HG03342 (cell line): Measurements from ENCODE around the gene MS4A18.
"Not testable (repeated sequence)": the region's sequence is repeated elsewhere in the genome, so short reads cannot be mapped to it uniquely, and the experiment has no call there.

Experiments used
- ATAC-seq: cut with Tn5 transposase; IDR thresholded peaks from one replicate; pipeline ENCODE4 v1.9.1; 2021; ENCODE audit warnings: mild to moderate bottlenecking, moderate library complexity; ENCODE audit not compliant: unreplicated experiment

Gene MS4A18

DNA sequence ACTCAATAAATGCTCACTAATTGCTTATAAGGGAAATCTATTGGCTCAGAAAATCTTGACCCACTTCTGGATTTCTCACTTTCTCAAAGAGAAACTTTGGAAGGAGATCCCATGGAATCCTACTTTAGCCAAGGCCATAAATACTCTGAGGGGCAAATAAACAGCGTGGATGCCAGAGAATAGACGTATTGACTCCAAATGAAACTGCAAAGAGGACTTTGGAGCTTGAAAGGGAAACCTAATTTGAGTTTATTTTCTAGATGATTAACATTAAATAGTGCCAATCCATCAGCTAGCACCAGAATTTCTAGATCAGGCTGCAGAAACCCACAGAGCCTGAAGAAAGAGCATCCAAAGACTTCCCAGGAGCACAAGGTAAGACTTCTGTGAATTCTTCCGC, at the start of gene MS4A18:
TSS of gene MS4A18 (plus strand) at position 301 of the 400 bp plus-strand sequence.
- ATAC-seq, result no peak

DNA sequence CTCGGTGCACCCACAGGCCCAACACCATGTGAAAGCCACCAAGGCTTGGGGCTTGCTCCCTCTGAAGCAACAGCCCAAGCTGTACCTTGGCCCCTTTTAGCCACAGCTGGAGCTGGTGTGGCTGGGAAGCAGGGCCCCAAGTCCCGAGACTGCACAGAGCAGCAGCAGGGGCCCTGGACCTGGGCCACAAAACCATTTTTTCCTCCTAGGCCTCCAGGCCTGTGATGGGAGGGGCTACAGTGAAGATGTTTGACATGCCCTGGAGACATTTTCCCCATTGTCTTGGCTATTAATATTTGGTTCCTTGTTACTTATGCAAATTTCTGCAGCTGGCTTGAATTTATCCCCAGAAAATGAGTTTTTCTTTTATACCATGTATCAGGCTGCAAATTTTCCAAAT, 46.3 kb upstream of the MS4A18 start:
- ATAC-seq, result not testable (repeated sequence)

DNA sequence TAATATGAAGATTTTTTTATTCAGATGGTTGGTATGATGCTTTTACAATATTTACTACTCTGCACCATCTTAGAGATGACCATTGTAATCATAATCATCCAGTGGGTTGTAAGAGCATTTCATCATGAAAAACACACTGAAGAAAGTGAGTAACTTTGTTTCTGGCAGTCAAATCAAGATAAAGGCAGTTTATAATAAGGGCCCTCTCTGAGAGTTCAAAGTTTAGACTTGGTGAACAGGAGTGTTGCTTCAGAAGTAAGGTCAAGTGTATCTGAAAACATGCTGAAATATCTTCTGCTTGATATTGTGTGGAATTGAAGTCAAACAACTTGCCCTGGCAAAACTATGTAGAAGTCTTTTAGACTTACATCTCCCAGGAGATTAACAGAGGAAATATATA, 44.6 kb upstream of the MS4A18 start:
- no peak for ATAC-seq

DNA sequence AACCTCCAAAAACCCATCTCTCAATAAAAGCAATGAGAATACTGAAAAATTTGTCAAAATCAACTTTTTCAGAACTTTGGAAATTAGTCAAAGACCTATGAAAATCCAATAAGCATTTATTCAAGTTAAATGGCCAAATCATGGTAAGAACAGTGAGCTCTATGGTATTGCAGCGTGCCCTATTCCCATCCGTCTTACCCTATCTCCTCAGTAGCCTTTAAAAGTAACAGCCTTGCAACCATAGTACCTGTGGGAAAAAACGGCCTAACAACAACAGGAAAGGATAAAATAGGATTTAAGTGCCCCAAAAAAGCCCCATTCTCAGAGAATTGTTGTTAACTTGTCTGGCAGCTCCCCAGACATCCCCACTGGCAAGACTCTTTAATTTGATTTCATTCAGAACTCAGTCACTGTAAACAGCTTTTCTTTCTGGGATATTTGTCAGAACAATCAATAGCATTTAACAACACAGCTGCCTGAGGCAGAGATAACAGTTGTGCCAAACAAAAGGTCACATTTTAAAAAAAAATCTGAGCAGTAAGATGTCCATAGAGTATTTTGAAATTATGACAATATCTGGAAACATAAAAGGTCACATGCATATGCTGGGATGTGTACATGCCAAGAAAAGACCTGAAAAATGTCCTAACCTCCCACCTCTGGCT, 43.9 kb upstream of the MS4A18 start:
- ATAC-seq, result no peak

DNA sequence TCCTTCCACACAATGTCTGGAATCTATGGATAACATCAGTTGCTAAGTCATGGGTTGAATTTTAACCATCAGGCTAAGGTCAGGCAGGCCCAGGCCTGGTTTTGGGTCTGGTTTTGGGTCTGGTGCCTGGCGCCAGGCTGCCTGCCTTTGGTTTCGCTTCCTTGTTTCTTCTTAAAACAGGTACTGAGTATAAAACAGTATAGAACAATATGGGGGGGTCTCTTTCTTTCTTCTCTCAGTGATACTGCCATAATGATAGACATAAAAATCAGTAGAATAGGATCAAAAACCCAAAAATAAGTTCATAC, 40.0 kb upstream of the MS4A18 start:
- ATAC-seq, result not testable (repeated sequence)

DNA sequence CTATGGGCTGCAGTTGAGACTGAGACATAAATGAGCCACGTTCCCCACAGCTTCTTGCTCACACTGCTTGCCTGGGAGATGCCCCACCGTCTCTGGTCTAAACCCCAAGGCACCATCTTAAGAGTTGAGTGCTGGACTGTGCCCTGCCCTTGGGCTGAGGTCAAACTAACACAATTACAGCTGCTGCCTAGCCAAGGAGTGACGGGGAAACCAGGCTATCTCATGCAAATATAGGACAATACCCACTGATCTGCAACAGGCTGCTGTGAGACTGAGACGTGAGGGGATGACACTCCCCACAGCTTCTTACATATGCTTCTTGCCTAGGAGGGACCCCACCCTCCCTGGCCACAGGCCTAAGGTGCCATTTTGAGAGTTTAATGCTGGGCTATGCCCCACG, 32.9 kb upstream of the MS4A18 start:
- ATAC-seq, result no peak

DNA sequence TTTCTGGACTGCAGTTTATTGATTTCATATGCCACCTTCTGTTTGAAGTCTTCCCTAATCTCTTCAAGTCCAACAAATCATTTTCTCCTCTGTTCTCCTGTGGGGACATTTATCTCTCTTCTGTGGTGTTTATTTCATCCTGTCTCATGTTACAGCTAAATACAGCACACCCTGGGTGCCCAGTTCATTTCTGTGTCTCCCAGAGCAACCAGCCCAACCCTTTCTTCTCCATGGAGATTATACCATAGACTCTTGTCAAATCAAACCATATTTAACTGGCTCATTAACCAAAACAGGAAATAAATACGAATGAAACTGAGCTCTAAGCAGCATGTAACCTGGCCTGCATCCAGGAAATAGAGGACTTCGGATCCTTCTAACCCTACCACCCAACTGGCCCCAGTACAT, 25.2 kb upstream of the MS4A18 start, which contains the start of gene MS4A8:
TSS of gene MS4A8 (plus strand) at position 329 of the 408 bp plus-strand sequence. CDS start 1,249 bp downstream, outside the sequence.
- ATAC-seq, result no peak

DNA sequence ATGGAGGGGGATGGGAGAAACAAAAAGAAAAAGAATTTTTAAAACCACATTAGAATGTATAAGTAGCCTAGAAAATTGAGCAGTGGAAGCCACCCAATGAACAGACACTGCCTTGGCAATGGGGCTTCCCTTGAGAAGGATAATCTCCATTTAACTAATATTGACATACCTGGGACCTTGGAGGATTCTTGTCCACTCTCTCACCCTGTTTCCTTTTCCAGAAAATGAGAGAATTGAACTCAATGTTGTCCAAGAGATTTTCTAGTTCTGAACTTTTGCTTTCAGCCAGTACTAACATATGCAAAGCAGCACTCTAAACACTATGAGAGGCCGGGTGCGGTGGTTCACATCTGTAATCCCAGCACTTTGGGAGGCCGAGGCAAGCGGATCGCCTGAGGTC, 24.6 kb upstream of the MS4A18 start:
- ATAC-seq, result no peak

DNA sequence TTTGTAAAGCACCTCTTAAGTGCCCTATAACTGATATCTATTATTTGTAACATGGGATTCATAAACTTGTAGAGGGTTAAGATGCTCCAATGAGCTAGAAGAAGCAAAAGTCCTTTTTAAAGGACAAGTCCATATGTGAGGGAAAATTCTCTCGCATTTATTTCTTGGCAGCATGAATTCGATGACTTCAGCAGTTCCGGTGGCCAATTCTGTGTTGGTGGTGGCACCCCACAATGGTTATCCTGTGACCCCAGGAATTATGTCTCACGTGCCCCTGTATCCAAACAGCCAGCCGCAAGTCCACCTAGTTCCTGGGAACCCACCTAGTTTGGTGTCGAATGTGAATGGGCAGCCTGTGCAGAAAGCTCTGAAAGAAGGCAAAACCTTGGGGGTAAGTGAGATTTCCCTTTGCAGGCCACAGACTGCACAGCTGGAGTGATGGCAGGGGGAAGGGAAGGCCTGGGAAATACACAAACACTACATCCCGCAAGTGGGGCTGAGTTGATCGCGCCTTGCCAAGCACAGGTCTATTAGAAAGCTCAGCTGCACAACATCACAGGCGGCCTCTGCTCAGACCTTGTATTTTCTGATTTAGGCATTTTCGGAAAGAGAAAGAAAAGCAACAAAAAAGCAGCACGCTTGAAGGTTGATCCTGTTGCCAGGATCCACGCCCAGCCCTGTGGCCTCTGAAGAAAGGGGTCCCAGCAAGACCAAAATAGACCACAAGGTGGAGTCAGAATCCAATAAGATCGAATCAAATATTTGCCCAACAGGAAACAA, 23.6 kb upstream of the MS4A18 start:
- no peak for ATAC-seq

DNA sequence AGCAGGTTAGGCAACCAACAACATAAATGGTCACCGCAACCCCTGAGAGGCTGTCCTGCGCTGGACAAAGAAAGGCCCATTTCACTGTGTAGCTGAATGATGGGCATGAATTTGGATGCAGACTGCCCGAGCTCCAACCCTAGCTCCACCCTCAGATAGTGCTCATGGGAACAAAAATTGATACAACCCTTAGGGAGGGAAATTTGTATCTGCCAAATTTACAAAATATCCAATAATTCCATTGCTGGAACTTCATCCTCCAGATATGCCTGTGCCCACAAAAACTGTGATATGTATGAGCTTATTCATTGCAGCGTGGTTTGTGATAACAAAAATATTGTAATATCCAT, 23.1 kb upstream of the MS4A18 start:
- no peak for ATAC-seq

DNA sequence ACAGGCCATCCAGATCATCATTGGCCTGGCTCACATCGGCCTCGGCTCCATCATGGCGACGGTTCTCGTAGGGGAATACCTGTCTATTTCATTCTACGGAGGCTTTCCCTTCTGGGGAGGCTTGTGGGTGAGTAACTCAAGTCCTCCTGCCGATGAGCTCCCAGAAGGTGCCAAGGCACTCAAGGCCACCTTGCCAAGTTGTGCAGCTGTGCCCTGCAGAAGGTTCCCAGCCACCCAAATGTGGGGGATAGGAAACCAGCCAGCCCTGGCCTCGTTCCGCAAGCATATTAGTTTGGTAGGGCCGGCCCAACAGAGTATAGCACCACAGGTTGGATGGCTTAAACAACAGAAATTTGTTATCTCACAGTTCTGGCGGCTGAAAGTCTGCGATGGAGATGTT, 21.1 kb upstream of the MS4A18 start:
- ATAC-seq, result no peak

DNA sequence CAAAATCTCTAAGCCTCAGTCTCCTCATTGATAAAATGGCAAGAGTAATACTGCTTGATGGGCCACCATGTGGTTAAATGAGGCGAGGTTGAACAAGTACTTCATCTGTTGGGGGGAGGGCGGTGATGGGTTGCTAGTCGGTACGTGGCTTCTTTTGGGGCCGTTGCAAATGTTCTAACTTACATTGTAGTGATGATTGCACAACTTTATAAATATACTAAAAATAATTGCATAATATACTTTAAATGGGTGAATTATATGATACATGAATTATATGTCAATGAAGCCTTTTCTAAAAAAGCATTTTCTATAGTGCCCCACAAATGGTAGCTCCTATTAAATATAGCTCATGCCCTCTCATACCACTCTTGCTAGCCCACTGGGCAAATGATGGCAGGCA, 18.6 kb upstream of the MS4A18 start:
- no peak for ATAC-seq

DNA sequence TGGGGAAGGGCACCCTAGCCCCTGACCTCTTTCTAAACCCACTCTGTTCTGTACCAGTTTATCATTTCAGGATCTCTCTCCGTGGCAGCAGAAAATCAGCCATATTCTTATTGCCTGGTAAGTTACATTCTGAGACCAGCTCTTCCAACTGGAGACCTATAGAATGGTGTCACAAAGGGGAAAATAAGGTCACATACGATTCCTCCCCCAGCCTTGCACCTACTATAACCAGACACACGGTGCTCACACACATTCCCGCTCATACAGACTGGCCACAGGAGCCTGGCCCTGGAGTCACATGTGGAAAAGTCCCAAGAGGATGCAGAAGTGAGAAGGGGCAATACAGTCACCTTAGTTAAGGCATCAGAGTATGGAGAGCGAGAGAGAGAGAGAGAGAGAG, 17.6 kb upstream of the MS4A18 start:
- ATAC-seq, result no peak

DNA sequence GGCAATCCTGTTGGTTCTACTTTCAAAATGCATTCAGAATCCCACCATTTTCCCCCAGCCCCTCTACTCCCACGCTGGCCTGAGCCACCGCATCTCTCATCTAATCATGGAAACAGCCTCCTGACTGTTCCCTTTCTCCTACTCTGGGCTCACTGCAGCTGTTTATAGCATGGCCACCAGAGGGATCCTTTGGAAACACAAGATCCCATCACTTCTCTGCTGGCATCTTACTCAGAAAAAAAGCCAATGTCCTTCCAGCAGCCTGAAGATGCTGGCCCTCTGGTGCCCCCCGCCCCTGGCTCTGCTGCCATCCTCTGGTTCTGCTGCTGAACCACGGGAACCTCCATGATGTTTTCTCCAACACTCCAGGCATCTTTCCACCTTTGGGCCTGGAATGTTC, 14.0 kb upstream of the MS4A18 start:
- ATAC-seq, result no peak

DNA sequence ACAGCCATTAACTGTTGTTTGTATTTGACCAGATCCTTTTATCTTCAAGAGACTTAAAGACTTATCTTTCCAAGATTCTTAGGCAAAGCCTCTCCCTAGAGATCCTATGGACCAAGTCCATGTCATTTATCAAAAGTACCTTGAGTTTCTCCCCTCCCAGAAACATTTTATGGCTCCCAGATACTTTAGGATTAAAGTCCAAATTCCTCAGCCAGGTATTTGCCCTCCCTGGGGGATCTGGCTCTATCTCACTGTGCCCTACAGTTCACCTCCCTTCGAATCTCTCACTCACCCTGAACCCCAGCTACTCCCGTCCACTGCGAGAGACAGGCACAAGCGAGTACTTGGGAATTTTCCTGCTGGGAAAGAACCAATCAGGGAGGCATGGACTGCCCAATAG, 13.2 kb upstream of the MS4A18 start:
- no peak for ATAC-seq

DNA sequence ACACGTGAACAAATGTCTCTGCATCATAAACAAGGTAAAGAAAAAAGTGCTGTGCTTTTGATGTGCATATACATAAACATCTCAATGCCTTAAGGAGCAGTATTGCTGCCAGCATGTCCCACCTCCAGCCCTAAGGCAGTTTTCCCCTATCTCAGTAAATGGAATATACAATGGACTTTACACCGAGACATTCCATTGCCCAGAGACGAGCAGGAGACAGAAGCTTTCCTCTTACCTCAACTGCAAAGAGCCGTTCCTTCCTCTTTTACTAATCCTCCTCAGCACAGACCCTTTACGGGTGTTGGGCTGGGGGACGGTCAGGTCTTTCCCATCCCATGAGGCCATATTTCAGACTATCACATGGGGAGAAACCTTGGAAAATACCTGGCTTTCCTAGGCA, 11.1 kb upstream of the MS4A18 start:
- not testable (repeated sequence) for ATAC-seq

DNA sequence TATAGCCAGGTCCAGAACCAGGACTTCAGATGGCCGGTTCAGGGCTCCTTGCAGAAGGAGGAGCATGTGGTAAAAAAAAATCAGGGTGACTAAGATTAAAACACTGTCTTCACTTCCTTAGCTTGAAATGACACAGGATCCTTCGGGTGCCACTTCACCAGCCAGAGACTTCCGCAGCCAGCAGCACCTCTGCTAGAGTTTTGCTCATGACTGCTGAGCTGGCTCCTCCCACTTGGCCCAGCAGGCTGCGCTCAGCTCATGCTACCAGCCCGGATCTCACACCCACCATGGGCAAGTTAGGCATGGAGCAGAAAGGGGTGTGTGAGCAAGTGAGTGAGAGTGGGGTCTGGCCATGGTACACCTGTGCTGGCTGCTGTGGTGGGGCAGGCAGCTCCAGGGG, 6.6 kb upstream of the MS4A18 start:
- no peak for ATAC-seq

DNA sequence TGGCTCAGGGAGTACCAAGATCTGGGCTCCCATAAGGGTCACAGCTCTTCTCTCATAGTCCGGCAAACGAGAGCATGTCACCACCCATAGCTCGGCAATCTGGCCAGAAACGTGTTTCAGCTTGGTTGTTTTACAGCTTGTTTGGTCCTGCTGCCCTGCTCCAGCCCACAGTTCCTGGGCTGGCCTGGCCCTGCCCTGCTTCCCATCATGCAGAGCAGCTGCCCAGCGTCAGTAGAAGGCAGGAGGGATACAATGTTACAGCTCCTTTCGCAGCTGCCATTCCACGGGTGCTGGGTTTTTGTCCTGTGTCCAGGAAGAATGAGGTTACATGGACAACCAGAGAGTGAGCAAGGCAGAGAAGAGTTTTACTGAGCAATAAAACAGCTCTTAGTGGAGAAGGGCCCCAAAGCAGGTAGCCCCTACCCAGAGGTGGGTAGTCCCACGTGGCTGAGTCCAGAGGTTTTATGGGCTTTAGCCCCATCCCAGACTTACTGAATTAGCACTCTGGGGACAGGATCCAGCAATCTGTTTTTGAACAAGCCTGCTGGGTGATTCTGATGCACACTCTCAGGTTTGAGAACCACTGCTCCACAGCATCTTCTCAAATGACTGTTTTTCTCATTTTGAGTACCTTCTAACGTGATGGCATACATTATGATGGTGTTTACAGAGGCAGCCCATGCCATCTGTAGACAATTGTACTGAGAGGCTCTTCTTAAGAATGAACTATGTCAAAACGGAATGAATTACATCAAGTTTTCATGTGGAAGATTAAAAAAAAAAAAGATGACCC, 5.8 kb upstream of the MS4A18 start:
- no peak for ATAC-seq

DNA sequence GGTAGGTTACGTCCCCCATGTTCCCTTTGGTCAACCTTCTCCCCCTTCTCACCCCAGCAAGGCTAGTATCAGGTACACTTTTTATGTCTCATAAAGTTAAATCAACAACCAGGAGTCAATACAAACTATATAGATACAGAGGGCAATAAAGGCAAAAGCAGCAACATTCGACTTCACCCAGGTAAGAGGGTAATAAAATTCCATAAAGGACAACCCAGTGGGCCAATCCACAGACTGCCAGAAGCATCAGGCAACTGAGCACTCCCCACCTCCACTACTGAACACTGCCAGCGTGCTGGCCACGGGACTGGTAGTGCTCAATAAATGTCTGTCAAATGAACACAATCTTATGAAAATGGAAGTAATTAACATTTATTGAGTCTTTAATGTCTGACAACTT, 5.1 kb upstream of the MS4A18 start:
- ATAC-seq, result no peak

DNA sequence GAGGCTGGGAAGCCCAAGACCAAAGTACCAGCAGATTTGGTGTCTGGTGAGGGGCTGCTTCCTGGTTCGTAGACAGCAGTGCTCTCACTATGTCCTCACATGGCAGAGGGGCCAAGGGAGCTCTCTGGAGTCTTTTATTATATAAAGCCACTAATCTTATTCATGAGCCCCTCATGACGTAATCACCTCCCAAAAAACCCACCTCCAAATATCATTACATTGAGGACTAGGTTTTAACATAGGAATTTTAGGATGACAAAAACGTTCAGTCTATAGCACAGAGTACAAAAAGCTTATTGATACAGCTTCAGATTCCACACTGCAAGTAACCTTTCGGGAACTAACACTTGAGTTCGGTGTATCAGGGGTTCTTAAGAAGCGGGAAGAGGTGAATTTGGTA, 4.1 kb upstream of the MS4A18 start:
- ATAC-seq, result no peak

DNA sequence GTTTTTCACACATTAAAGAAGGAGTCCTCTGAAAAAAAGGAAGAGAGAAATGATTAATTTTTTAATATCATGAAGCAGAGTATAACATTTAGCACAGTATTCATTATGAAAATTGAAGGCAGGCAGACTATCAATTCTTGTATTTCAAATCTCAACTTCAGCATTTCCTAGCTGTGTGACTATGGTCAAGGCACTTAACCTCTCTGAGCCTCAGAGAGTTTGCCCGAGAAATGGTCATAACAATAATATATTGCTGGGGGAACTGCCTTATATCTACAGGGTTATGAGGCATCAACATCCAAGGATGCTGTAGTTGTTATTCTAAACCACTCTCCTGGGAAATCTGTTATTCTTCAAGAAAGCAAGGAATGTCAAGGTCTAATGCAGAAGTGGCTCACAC, 1.1 kb downstream of the MS4A18 start:
- no peak for ATAC-seq

DNA sequence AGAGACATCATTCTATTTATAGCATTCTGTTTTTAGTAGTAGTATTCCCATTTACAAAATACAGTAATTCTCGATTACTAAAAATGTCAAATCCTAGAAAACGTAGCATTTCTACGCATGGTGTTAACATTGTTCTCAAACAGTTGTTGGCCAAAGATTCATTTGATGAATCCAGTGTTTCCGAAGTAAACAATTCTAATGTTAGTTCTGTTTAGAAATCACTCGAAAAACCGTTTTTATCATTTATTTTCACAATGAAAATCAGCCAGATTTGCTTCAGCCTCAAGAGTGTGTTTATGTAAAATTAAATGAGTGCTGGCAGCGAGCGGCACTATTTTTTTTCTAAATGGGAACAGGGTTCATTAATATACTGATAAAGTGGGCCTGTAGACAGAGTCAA, 7.1 kb downstream of the MS4A18 start:
- no peak for ATAC-seq
